ENCODE data around the gene DIP2B. TPM values are rescaled to one million over a fixed set of nuclear protein-coding genes. Genes with fewer than 3 reads are reported as not detected.

The DIP2B gene
- total RNA-seq, 3 donors from 2014 or later (not counting 1 experiment from before 2014, with no cell fraction given) = 17.2 to 23.2 (median 22.2) TPM

- Histone ChIP-seq H3K27ac (ENCODE audit: low read length) (no peak overlapping the region), H3K27me3 (ENCODE audit: control insufficient read depth, insufficient read depth, low read length) (no peaks in the 10 kb centered on the region), H3K4me1 (ENCODE audit: control insufficient read depth, insufficient read depth, low read length) (no peaks in the 10 kb centered on the region), H3K4me3 (ENCODE audit: low read length) (no peak overlapping the region), H3K9me3 (ENCODE audit: control insufficient read depth, insufficient read depth, low read length) (no peaks in the 10 kb centered on the region), H3K36me3 (ENCODE audit: control insufficient read depth, insufficient read depth, low read length) (peaks cover 67% of the 10 kb centered on the region)
- Mint-ChIP-seq H3K27ac (no peak overlapping the region), H3K27me3 (ENCODE audit: low read depth in 2 of 2) (no peaks in the 10 kb centered on the region), H3K9me3 (no peaks in the 10 kb centered on the region), H3K36me3 (peaks cover 30% of the 10 kb centered on the region), H3K4me3 (no peak overlapping the region), H3K4me1 (no peaks in the 10 kb centered on the region)
- no peak for TF ChIP-seq CTCF (IDR thresholded peaks at IDR 0.05)
- intact Hi-C loops (cut with micrococcal nuclease) = no loop called here
- DNase-seq (no peak), ATAC-seq (no peak)
- WGBS (ENCODE audit: insufficient coverage) = 97% methylated on average over 7 of the region's 7 CpGs
Observed at GRCh38 chr12:50742776-50743175, 238.0 kb downstream of the DIP2B start.

- no peaks in the 10 kb centered on the region for H3K4me1 Mint-ChIP-seq
- Histone ChIP-seq H3K4me3 (ENCODE audit: low read length) (no peak overlapping the region), H3K4me1 (ENCODE audit: control insufficient read depth, insufficient read depth, low read length) (no peaks in the 10 kb centered on the region), H3K9me3 (ENCODE audit: control insufficient read depth, insufficient read depth, low read length) (no peaks in the 10 kb centered on the region), H3K27me3 (ENCODE audit: control insufficient read depth, insufficient read depth, low read length) (no peaks in the 10 kb centered on the region), H3K36me3 (ENCODE audit: control insufficient read depth, insufficient read depth, low read length) (peaks cover 40% of the 10 kb centered on the region), H3K27ac (ENCODE audit: low read length) (no peak overlapping the region)
- 96% methylated on average over 2 of the region's 4 CpGs for WGBS (ENCODE audit: insufficient coverage)
- no peaks in the 10 kb centered on the region for H3K9me3 Mint-ChIP-seq
- intact Hi-C loops (cut with micrococcal nuclease) = no loop called here
- no peaks in the 10 kb centered on the region for H3K27me3 Mint-ChIP-seq (ENCODE audit: low read depth in 2 of 2)
- no peak for TF ChIP-seq CTCF (IDR thresholded peaks at IDR 0.05)
- no peak overlapping the region for H3K27ac Mint-ChIP-seq
- no peak for DNase-seq
- no peak overlapping the region for H3K4me3 Mint-ChIP-seq
- H3K36me3 Mint-ChIP-seq = peaks cover 10% of the 10 kb centered on the region
- no peak for ATAC-seq
Observed at GRCh38 chr12:50745861-50746260, 241.1 kb downstream of the DIP2B start.

- ATAC-seq (no peak), DNase-seq (no peak)
- no peaks in the 10 kb centered on the region for H3K9me3 Mint-ChIP-seq
- no peak overlapping the region for H3K4me3 Mint-ChIP-seq
- no peak overlapping the region for H3K27ac ChIP-seq (ENCODE audit: low read length)
- 95% methylated on average over 3 of the region's 3 CpGs for WGBS (ENCODE audit: insufficient coverage)
- peaks cover 4% of the 10 kb centered on the region for H3K36me3 Mint-ChIP-seq
- H3K27me3 ChIP-seq (ENCODE audit: control insufficient read depth, insufficient read depth, low read length) = no peaks in the 10 kb centered on the region
- H3K27ac Mint-ChIP-seq = no peak overlapping the region
- H3K4me1 ChIP-seq (ENCODE audit: control insufficient read depth, insufficient read depth, low read length) = no peaks in the 10 kb centered on the region
- no peak overlapping the region for H3K4me3 ChIP-seq (ENCODE audit: low read length)
- no peaks in the 10 kb centered on the region for H3K4me1 Mint-ChIP-seq
- intact Hi-C loops (cut with micrococcal nuclease) = no loop called here
- no peaks in the 10 kb centered on the region for H3K27me3 Mint-ChIP-seq (ENCODE audit: low read depth in 2 of 2)
- no peaks in the 10 kb centered on the region for H3K9me3 ChIP-seq (ENCODE audit: control insufficient read depth, insufficient read depth, low read length)
- no peak for TF ChIP-seq CTCF (IDR thresholded peaks at IDR 0.05)
- H3K36me3 ChIP-seq (ENCODE audit: control insufficient read depth, insufficient read depth, low read length) = peaks cover 34% of the 10 kb centered on the region
Observed at GRCh38 chr12:50746431-50746830, 241.6 kb downstream of the DIP2B start.

- Mint-ChIP-seq H3K9me3 (no peaks in the 10 kb centered on the region), H3K27me3 (ENCODE audit: low read depth in 2 of 2) (no peaks in the 10 kb centered on the region), H3K4me1 (no peaks in the 10 kb centered on the region), H3K36me3 (no peaks in the 10 kb centered on the region), H3K4me3 (no peak overlapping the region), H3K27ac (no peak overlapping the region)
- TF ChIP-seq CTCF (IDR thresholded peaks at IDR 0.05) = no peak
- Histone ChIP-seq H3K36me3 (ENCODE audit: control insufficient read depth, insufficient read depth, low read length) (peaks cover 29% of the 10 kb centered on the region), H3K4me3 (ENCODE audit: low read length) (no peak overlapping the region), H3K27me3 (ENCODE audit: control insufficient read depth, insufficient read depth, low read length) (no peaks in the 10 kb centered on the region), H3K9me3 (ENCODE audit: control insufficient read depth, insufficient read depth, low read length) (no peaks in the 10 kb centered on the region), H3K27ac (ENCODE audit: low read length) (no peak overlapping the region), H3K4me1 (ENCODE audit: control insufficient read depth, insufficient read depth, low read length) (no peaks in the 10 kb centered on the region)
- ATAC-seq (no peak), DNase-seq (no peak)
- 100% methylated on average over 1 of the region's 1 CpG for WGBS (ENCODE audit: insufficient coverage)
- intact Hi-C loops (cut with micrococcal nuclease) = no loop called here
Observed at GRCh38 chr12:50747817-50748216, 243.0 kb downstream of the DIP2B start.

All from natural killer cell (primary cell).